GM12874 (cell line): ENCODE measurements around the gene EPHX1.

Experiments
- CTCF ChIP-seq: IDR thresholded peaks from 2 replicates; pipeline ENCODE4 v1.5.1; 2011; ENCODE audit warnings: low read depth, mild to moderate bottlenecking, control low read depth, low read length, moderate library complexity; ENCODE audit not compliant: insufficient read depth

The EPHX1 gene

GRCh38 chr1:225852413-225853124, 42.6 kb downstream of the EPHX1 start:
- no peak for TF ChIP-seq CTCF

GRCh38 chr1:225853441-225853840, 43.5 kb downstream of the EPHX1 start:
- TF ChIP-seq CTCF = no peak

- TF ChIP-seq CTCF = no peak
Measured at GRCh38 chr1:225855503-225856300, 45.8 kb downstream of the EPHX1 start.

GRCh38 chr1:225857256-225857655, 47.3 kb downstream of the EPHX1 start:
- no peak for TF ChIP-seq CTCF

- no peak for TF ChIP-seq CTCF
Measured at GRCh38 chr1:225859151-225859550, 49.2 kb downstream of the EPHX1 start.

GRCh38 chr1:225860107-225860506, 50.2 kb downstream of the EPHX1 start:
- no peak for TF ChIP-seq CTCF

GRCh38 chr1:225860876-225861441, 51.0 kb downstream of the EPHX1 start:
- no peak for TF ChIP-seq CTCF
